MM.1S (cell line): ENCODE data around the gene IL1F10.

Experiments used
- DNase-seq: peaks from one replicate; pipeline ENCODE4 v3.0.0-alpha.2; 2015
- H2AFZ ChIP-seq: fragments of 300-600 bp; sonication (generic); 2 replicates; pipeline ENCODE4 v1.6.0; 2016; ENCODE audit warnings: antibody characterized with exemption, low read length
- H3F3A ChIP-seq: fragments of 300-600 bp; sonication (generic); 2 replicates; pipeline ENCODE4 v1.6.1; 2016; ENCODE audit warnings: mild to moderate bottlenecking, antibody characterized with exemption, low read length, moderate library complexity, mixed read lengths; ENCODE audit not compliant: insufficient read depth
- H3K27ac ChIP-seq: fragments of 300-600 bp; sonication (generic); 2 replicates; pipeline ENCODE4 v1.5.1; 2016; ENCODE audit warnings: mild to moderate bottlenecking, low read length
- H3K27me3 ChIP-seq: fragments of 300-600 bp; sonication (generic); replicated peaks from 2 replicates; pipeline ENCODE4 v1.6.0; 2016; ENCODE audit warnings: low read length; ENCODE audit not compliant: insufficient read depth
- H3K36me3 ChIP-seq: fragments of 300-600 bp; sonication (generic); replicated peaks from 2 replicates; pipeline ENCODE4 v1.6.1; 2016; ENCODE audit warnings: mild to moderate bottlenecking, low read length, mixed read lengths; ENCODE audit not compliant: insufficient read depth
- H3K4me1 ChIP-seq: fragments of 300-600 bp; sonication (generic); 2 replicates; pipeline ENCODE4 v1.6.1; 2016; ENCODE audit warnings: low read length, mixed read lengths
- H3K4me2 ChIP-seq: fragments of 300-600 bp; sonication (generic); 2 replicates; pipeline ENCODE4 v1.6.0; 2016; ENCODE audit warnings: low read depth, low read length
- H3K4me3 ChIP-seq: fragments of 300-600 bp; sonication (generic); 2 replicates; pipeline ENCODE4 v1.5.1; 2016; ENCODE audit warnings: low read length, mixed read lengths
- H3K79me2 ChIP-seq: fragments of 300-600 bp; sonication (generic); 2 replicates; pipeline ENCODE4 v1.6.1; 2016; ENCODE audit warnings: mixed run types, low read length, mixed read lengths
- H3K9ac ChIP-seq: fragments of 300-600 bp; sonication (generic); 2 replicates; pipeline ENCODE4 v1.6.1; 2016; ENCODE audit warnings: low read length, mixed read lengths
- H3K9me2 ChIP-seq: fragments of 300-600 bp; sonication (generic); replicated peaks from 2 replicates; pipeline ENCODE4 v1.6.1; 2016; ENCODE audit warnings: mild to moderate bottlenecking, low read length, mixed read lengths; ENCODE audit not compliant: insufficient read depth
- H3K9me3 ChIP-seq: fragments of 300-600 bp; sonication (generic); replicated peaks from 2 replicates; pipeline ENCODE4 v1.6.1; 2016; ENCODE audit warnings: mild to moderate bottlenecking, low read length, mixed read lengths; ENCODE audit not compliant: insufficient read depth
- H4K20me1 ChIP-seq: fragments of 300-600 bp; sonication (generic); 2 replicates; pipeline ENCODE4 v1.6.1; 2016; ENCODE audit warnings: mild to moderate bottlenecking, low read length, moderate library complexity, mixed read lengths; ENCODE audit not compliant: insufficient read depth
- CTCF ChIP-seq: fragments of 300-600 bp; sonication (generic); IDR thresholded peaks from 2 replicates; pipeline ENCODE4 v1.5.1; 2016; ENCODE audit warnings: antibody characterized with exemption, low read length, mixed read lengths
- EZH2 ChIP-seq: fragments of 300-600 bp; sonication (generic); optimal IDR thresholded peaks from 2 replicates; pipeline ENCODE3; 2017; ENCODE audit warnings: low read depth, mild to moderate bottlenecking, antibody characterized with exemption, low read length, mixed read lengths
- EZH2phosphoT487 ChIP-seq: fragments of 300-600 bp; sonication (generic); IDR thresholded peaks from 2 replicates; pipeline ENCODE4 v1.6.1; 2018; ENCODE audit warnings: antibody characterized with exemption, low read length

The IL1F10 gene

GRCh38 chr2:113064281-113064680 is 3.5 kb upstream of the IL1F10 start:
- no peak for DNase-seq
- TF ChIP-seq CTCF (no peak), EZH2phosphoT487 (no peak), EZH2 (no peak)
- Histone ChIP-seq H3K9me2 (no peaks in the 10 kb centered on the region), H3K27ac (no peak overlapping the region), H3K4me2 (no peak overlapping the region), H2AFZ (no peak overlapping the region), H3K4me3 (no peak overlapping the region), H3K9ac (no peak overlapping the region), H3F3A (no peaks in the 10 kb centered on the region), H3K9me3 (no peaks in the 10 kb centered on the region), H4K20me1 (no peaks in the 10 kb centered on the region), H3K79me2 (no peaks in the 10 kb centered on the region), H3K36me3 (no peaks in the 10 kb centered on the region), H3K27me3 (no peaks in the 10 kb centered on the region), H3K4me1 (no peaks in the 10 kb centered on the region)

- Histone ChIP-seq H3K27me3 (no peaks in the 10 kb centered on the region), H3K9me3 (no peaks in the 10 kb centered on the region), H3K4me3 (no peak overlapping the region), H3K9ac (no peak overlapping the region), H2AFZ (no peak overlapping the region), H3K9me2 (no peaks in the 10 kb centered on the region), H3K4me1 (no peaks in the 10 kb centered on the region), H3K79me2 (no peaks in the 10 kb centered on the region), H4K20me1 (no peaks in the 10 kb centered on the region), H3K4me2 (no peak overlapping the region), H3K36me3 (no peaks in the 10 kb centered on the region), H3F3A (no peaks in the 10 kb centered on the region), H3K27ac (no peak overlapping the region)
- no peak for TF ChIP-seq CTCF
- TF ChIP-seq EZH2, result no peak
- TF ChIP-seq EZH2phosphoT487, result no peak
- no peak for DNase-seq
Measured at GRCh38 chr2:113064898-113065297, 2.9 kb upstream of the IL1F10 start.

- H2AFZ ChIP-seq, result no peak overlapping the region
- no peaks in the 10 kb centered on the region for H3F3A ChIP-seq
- no peaks in the 10 kb centered on the region for H3K79me2 ChIP-seq
- H3K9me2 ChIP-seq, result no peaks in the 10 kb centered on the region
- no peaks in the 10 kb centered on the region for H3K27me3 ChIP-seq
- H3K4me2 ChIP-seq, result no peak overlapping the region
- no peaks in the 10 kb centered on the region for H3K9me3 ChIP-seq
- H3K4me1 ChIP-seq, result peaks cover 12% of the 10 kb centered on the region
- no peaks in the 10 kb centered on the region for H4K20me1 ChIP-seq
- H3K27ac ChIP-seq, result no peak overlapping the region
- DNase-seq, result no peak
- no peak overlapping the region for H3K4me3 ChIP-seq
- no peaks in the 10 kb centered on the region for H3K36me3 ChIP-seq
- TF ChIP-seq EZH2phosphoT487 (no peak), EZH2 (no peak), CTCF (no peak)
- no peak overlapping the region for H3K9ac ChIP-seq
Measured at GRCh38 chr2:113068249-113068648, 479 bp downstream of the IL1F10 start.
